Psoas muscle (tissue), 8 donors: ENCODE results near the gene RPS21. TPM values are rescaled to one million over a fixed set of nuclear protein-coding genes. Genes with fewer than 3 reads are reported as not detected.

ENCODE experiments used
- ATAC-seq, 4 donors: fragments of 200-7000 bp; cut with Tn5 transposase; one replicate each; pipeline ENCODE4 v1.9.1; 2020; ENCODE audit warnings: moderate library complexity in 3 of 4, mild to moderate bottlenecking in 2 of 4
- DNase-seq, 2 donors: peaks; one replicate each; pipeline ENCODE4 v3.0.0-alpha.2; 2020
- H3K27ac ChIP-seq: fragments of 200-600 bp; one replicate; pipeline ENCODE4 v1.8.0; 2022
- H3K27me3 ChIP-seq, 3 donors: fragments of 200-600 bp in 1 of 3; one replicate each; pipeline versions ENCODE4 v1.6.1 to v1.8.0; 2013 to 2022; ENCODE audit warnings: low read length in 2 of 3, mild to moderate bottlenecking in 2 of 3, moderate library complexity in 1 of 3; ENCODE audit not compliant: insufficient read depth in 3 of 3
- H3K36me3 ChIP-seq, 2 donors: fragments of 200-600 bp in 1 of 2; one replicate each; pipeline versions ENCODE4 v1.6.1 to v1.8.0; 2013 to 2022; ENCODE audit warnings: low read depth in 1 of 2, mild to moderate bottlenecking in 1 of 2, moderate library complexity in 1 of 2; ENCODE audit not compliant: insufficient read depth in 1 of 2
- H3K4me1 ChIP-seq: fragments of 200-600 bp; one replicate; pipeline ENCODE4 v1.8.0; 2022
- H3K4me3 ChIP-seq: fragments of 200-600 bp; one replicate; pipeline ENCODE4 v1.8.0; 2022; ENCODE audit warnings: mild to moderate bottlenecking
- H3K9me3 ChIP-seq: fragments of 200-600 bp; one replicate; pipeline ENCODE4 v1.8.0; 2022
- whole genome bisulfite sequencing, 3 donors: extraction: QIAGEN DNeasy Blood & Tissue Kit; methylation state at CpG; one replicate each; pipeline versions ENCODE4 v1.1.6 to v1.1.7; 2013; 5-methylcytosine and 5-hydroxymethylcytosine counted together
- intact Hi-C, 2 donors: fragments of 100-400 bp; cut with DNase I; formaldehyde crosslinking; loops; one replicate each; pipeline versions ENCODE4 v1.11.0 to v1.14.2; 2022
- polyA plus RNA-seq, 3 donors: library from polyadenylated mRNA; stranded (reverse); fragments of 200-250 nt; gene quantifications; one replicate each; pipeline ENCODE4 v1.2.3, GENCODE V29; 2013
- total RNA-seq, 4 donors: library from RNA; stranded (reverse); fragmentation: NEBNext Ultra II Directional in 2 of 4; extraction: Animal tissue kit (Norgen Biotek cat#: 25700) in 2 of 4; gene quantifications; one replicate each; pipeline versions ENCODE4 v1.2.1 to v1.2.4, GENCODE V29; 2021 to 2023
- TF ChIP-seq, protein P1 (sequence below): fragments of 200-600 bp; IDR thresholded peaks from one replicate; pipeline ENCODE4 v1.8.0; 2022; ENCODE audit warnings: antibody characterized with exemption
- donor health status: healthy with polysubstance abuse.
- donor health status: DM: no; HTN: no; CAD: no; lungs with moderate emphysema.
- donor health status: Bipolar disorder and iron deficiency.
- donor health status: healthy.
- donor health status: DM: yes; HTN: yes; CAD: no.
- donor health status: DM: no; HTN: no; CAD: no.
- donor health status: DM: no; HTN: no; CAD: no.
- donor health status: DM: yes; HTN: yes; CAD: no.

RPS21 gene
- total and polyA plus RNA-seq, 7 donors, result 602 to 5,162 (median 1,206) TPM

DNA sequence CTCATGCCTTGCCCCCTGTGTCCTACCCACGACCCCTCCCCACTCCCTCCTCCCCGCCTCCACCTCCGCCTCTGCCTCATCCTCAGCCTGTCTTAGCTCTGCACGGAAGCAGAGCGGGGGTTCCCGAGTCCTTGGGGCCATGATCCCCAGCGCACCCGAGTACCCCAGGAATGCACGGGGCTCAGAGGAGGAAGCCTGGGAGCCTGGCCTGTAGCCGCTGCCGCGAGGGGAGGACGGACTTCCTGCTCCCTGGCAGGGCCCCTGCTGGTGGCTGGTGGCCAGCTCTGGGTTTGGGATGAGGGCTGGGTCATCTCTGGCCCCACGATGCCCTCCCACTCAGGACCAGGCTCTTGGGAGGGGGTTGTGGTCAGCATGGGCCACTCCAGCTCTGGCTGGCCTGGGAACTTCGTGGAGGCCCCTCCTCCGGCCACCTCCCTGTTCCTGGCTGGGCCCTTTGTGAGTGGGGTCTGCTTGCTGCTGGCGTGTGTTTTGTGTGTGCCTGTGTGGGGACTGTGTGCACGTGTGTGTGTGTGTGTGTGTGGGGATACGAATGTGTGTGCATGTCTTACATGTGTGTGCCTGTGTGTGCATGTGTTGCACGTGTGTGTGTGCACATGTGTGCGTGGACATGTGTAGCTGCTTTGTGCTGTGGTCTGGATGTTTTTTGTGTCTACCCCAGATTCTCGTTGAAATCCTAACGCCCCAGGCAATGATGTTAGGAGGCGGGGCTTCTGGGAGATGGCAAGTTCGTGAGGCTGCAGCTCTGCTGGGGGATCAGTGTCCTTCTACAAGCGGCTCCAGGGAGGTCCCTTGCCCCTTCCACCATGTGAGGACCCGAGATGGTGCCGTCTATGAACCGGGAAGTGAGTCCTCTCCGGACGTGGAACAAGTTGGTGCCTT is 41.7 kb downstream of the RPS21 start:
- intact Hi-C loops, result no loop called here
- Histone ChIP-seq H3K4me1 (peaks cover 4% of the 10 kb centered on the region), H3K27ac (no peak overlapping the region), H3K27me3 (peaks cover 0 to 19% (median 6%) of the 10 kb centered on the region in 3 donors), H3K36me3 (no peaks in the 10 kb centered on the region), H3K9me3 (no peaks in the 10 kb centered on the region), H3K4me3 (no peak overlapping the region)
- TF ChIP-seq, protein P1, sequence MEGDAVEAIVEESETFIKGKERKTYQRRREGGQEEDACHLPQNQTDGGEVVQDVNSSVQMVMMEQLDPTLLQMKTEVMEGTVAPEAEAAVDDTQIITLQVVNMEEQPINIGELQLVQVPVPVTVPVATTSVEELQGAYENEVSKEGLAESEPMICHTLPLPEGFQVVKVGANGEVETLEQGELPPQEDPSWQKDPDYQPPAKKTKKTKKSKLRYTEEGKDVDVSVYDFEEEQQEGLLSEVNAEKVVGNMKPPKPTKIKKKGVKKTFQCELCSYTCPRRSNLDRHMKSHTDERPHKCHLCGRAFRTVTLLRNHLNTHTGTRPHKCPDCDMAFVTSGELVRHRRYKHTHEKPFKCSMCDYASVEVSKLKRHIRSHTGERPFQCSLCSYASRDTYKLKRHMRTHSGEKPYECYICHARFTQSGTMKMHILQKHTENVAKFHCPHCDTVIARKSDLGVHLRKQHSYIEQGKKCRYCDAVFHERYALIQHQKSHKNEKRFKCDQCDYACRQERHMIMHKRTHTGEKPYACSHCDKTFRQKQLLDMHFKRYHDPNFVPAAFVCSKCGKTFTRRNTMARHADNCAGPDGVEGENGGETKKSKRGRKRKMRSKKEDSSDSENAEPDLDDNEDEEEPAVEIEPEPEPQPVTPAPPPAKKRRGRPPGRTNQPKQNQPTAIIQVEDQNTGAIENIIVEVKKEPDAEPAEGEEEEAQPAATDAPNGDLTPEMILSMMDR, result no peak
- ATAC-seq (no peak), DNase-seq (no peak)
- WGBS, 3 donors, result 59 to 71% (median 68%) methylated on average over 29 to 31 of the region's 31 CpGs

DNA sequence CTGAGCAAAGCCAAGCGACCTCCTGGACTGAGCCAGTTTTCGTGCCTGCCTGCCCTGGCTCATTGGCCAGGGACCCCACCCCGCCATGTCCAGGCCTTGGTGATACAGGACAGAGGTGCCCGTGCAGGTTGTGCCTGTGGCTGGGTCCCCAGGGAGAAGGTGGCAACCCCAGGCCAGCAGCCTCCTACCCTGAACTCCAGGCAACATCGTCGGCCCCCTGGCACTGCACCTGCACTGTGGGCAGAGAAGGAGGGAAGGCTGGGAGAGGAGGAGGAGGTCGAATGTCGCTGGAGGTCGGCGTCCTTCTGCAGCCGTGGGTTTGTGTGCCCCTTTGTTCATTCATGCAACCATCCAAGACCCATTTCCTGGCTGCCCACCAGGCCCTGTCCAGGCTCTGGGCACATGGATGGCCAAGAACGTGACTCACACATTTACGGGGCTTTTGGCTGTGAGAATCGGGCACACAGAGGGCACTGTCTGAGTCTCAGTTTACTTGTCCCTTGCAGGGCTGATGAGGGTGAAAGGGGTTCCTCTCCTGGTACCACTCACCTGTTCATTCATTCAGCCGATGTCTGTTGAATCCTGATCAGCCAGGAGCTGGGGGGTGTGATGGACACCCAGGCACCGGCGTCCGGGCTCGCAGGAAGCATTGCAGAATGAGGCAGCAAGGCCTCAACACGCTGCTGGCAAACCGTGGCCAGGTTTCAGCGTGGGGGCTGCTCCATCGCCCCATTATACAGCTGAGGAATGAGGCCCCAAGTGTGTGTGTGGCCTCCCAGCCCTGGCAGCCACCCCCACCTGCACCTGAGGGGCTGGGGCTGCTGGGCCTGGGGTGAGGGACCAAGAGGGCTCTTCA is 42.8 kb downstream of the RPS21 start:
- Histone ChIP-seq H3K36me3 (no peaks in the 10 kb centered on the region), H3K4me3 (no peak overlapping the region), H3K27ac (no peak overlapping the region), H3K4me1 (peaks cover 10% of the 10 kb centered on the region), H3K27me3 (peaks cover 0 to 8% (median 4%) of the 10 kb centered on the region in 3 donors), H3K9me3 (no peaks in the 10 kb centered on the region)
- TF ChIP-seq, protein P1, result no peak
- intact Hi-C loops, result no loop called here
- no peak for ATAC-seq
- 52 to 72% (median 52%) methylated on average over 23 of the region's 23 CpGs for WGBS, 3 donors
- DNase-seq, result no peak

DNA sequence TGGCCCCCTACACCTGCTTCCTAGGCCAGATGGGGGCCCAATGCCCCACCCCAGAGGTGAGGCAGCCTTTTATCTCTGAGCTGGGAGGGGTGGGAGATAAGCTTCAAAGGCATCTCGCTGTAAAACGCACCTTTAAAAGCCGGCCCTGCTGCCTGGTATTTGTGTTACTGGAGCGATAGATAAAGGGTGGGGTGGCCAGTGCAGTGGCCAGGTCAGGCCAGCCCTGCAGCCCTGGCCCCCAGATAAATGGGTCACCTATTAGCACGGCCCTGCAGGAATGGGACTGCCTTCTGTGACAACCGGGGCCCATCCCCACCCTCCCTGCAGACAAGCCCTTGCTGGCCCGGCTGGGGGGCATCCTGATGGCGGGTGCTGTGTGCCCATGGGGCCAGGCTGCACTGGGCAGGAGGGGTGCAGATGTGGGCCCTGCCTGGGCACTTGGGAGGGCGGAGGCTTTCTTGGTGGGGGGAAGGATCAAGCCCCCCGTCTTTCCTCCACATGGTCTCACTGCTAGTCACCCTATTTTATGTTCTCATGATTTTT is 43.5 kb downstream of the RPS21 start:
- 81 to 89% (median 88%) methylated on average over 10 of the region's 10 CpGs for WGBS, 3 donors
- Histone ChIP-seq H3K27ac (no peak overlapping the region), H3K9me3 (no peaks in the 10 kb centered on the region), H3K4me1 (peaks cover 10% of the 10 kb centered on the region), H3K27me3 (peaks cover 0 to 3% (median 2%) of the 10 kb centered on the region in 3 donors), H3K36me3 (no peaks in the 10 kb centered on the region), H3K4me3 (no peak overlapping the region)
- intact Hi-C loops, result no loop called here
- TF ChIP-seq, protein P1, result no peak
- ATAC-seq (no peak), DNase-seq (no peak)

DNA sequence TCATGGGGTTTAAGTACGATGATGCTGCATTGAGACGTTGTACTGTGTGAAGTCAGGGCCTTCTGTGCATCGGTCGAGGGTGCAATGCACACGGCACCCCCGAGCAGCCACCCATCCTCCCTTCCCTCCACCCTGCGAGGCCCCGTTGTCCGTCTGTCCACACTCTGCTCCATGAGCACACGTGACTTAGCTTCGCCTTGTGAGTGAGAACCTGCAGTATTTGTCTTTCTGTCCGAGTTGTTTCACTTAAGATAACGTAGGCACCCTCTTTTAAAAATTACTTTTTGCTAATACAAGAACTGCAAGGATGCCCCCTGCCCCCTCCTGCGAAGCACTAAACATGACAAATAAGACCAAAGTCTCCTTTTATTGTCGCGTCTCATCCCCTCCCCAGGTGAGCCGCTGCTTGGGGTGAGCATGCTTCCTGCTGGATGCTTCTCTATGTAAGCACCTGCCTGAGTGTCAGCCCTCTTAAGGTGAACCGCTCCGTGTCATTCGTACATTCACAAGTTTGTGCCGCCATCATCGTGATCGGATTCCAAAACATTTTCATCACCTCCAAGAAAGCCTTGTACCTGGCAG is 44.1 kb downstream of the RPS21 start:
- TF ChIP-seq, protein P1, result no peak
- intact Hi-C loops, result no loop called here
- no peak for DNase-seq
- no peaks in the 10 kb centered on the region for H3K36me3 ChIP-seq
- no peaks in the 10 kb centered on the region for H3K9me3 ChIP-seq
- WGBS, 3 donors, result 78 to 82% (median 79%) methylated on average over 23 of the region's 23 CpGs
- peaks cover 0 to 4% (median 3%) of the 10 kb centered on the region in 3 donors for H3K27me3 ChIP-seq
- H3K4me1 ChIP-seq, result peaks cover 10% of the 10 kb centered on the region
- H3K4me3 ChIP-seq, result no peak overlapping the region
- H3K27ac ChIP-seq, result no peak overlapping the region
- no peak for ATAC-seq
